HepG2 (cell line): ENCODE results near the gene CCNF. TPM values are rescaled to one million over a fixed set of nuclear protein-coding genes. Genes with fewer than 3 reads are reported as not detected.

Experiments used
- HIVEP1 ChIP-seq: sonication (generic); formaldehyde crosslinking; IDR thresholded peaks from 2 replicates; pipeline ENCODE4 v1.4.0; 2020; ENCODE audit warnings: mild to moderate bottlenecking, missing genetic modification reagents
- IRF2 ChIP-seq: IDR thresholded peaks from 2 replicates; pipeline ENCODE4 v1.6.1; 2018; ENCODE audit warnings: missing genetic modification reagents, missing compliant biosample characterization
- PHF20 ChIP-seq: sonication (generic); formaldehyde crosslinking; IDR thresholded peaks from 2 replicates; pipeline ENCODE4 v1.5.0; 2020; ENCODE audit warnings: mild to moderate bottlenecking, missing genetic modification reagents
- RNF2 ChIP-seq: fragments of 450-650 bp; conservative IDR thresholded peaks from 2 replicates; pipeline ENCODE4 v1.6.1; 2016; ENCODE audit warnings: low read depth
- SIN3A ChIP-seq: IDR thresholded peaks from 2 replicates; pipeline ENCODE4 v1.6.1; 2011; ENCODE audit warnings: low read depth, mild to moderate bottlenecking, control low read depth, low read length, borderline replicate concordance
- SMAD1 ChIP-seq: sonication (generic); formaldehyde crosslinking; IDR thresholded peaks from 2 replicates; pipeline ENCODE4 v1.4.0; 2020; ENCODE audit warnings: missing genetic modification reagents, low read depth, mild to moderate bottlenecking, borderline replicate concordance
- STAG1 ChIP-seq: sonication (generic); formaldehyde crosslinking; IDR thresholded peaks from 2 replicates; pipeline ENCODE4 v1.4.0; 2020; ENCODE audit warnings: missing genetic modification reagents
- ZNF234 ChIP-seq: sonication (generic); formaldehyde crosslinking; conservative IDR thresholded peaks from 2 replicates; pipeline ENCODE4 v1.5.1; 2020; ENCODE audit warnings: mild to moderate bottlenecking, missing genetic modification reagents
- ZNF329 ChIP-seq: sonication (generic); formaldehyde crosslinking; IDR thresholded peaks from 2 replicates; pipeline ENCODE4 v1.9.0; 2021; ENCODE audit warnings: low read depth, mild to moderate bottlenecking, missing genetic modification reagents
- ZNF557 ChIP-seq: sonication (generic); formaldehyde crosslinking; IDR thresholded peaks from 2 replicates; pipeline ENCODE4 v1.4.0; 2020; ENCODE audit warnings: missing genetic modification reagents
- ZNF607 ChIP-seq: sonication (generic); formaldehyde crosslinking; IDR thresholded peaks from 2 replicates; pipeline ENCODE4 v1.5.1; 2020; ENCODE audit warnings: missing genetic modification reagents, mild to moderate bottlenecking, borderline replicate concordance
- ZNF776 ChIP-seq: sonication (generic); formaldehyde crosslinking; IDR thresholded peaks from 2 replicates; pipeline ENCODE4 v1.4.0; 2020; ENCODE audit warnings: mild to moderate bottlenecking, missing genetic modification reagents
- polyA plus RNA-seq, 8 experiments: library from polyadenylated mRNA; depleted of rRNA in 3 of 8; stranded (reverse) in 7 of 8; unstranded in 1 of 8; fragments of >200 nt; fragmentation: Illumina TruSeq in 4 of 8; extraction: Trizol in 4 of 8; gene quantifications; 2 replicates each; pipeline versions ENCODE4 v1.2.1 to v1.2.3, GENCODE V29; 2011 to 2016; ENCODE audit warnings: low read depth in 4 of 8, missing spikeins in 1 of 8, mixed read lengths in 1 of 8; ENCODE audit not compliant: insufficient read depth in 1 of 8
- total RNA-seq, 5 experiments: library from RNA; depleted of rRNA; stranded (reverse); fragments of >200 nt; fragmentation: Illumina TruSeq; extraction: Trizol; gene quantifications; 2 replicates each; pipeline ENCODE4 v1.2.3, GENCODE V29; 2016; ENCODE audit warnings: low read depth in 1 of 5
- TF ChIP-seq, protein P1 (sequence below): sonication (generic); formaldehyde crosslinking; IDR thresholded peaks from 2 replicates; pipeline ENCODE4 v1.8.1; 2023; ENCODE audit warnings: missing genetic modification reagents, mild to moderate bottlenecking, borderline replicate concordance
- TF ChIP-seq, protein P2 (sequence below): sonication (generic); formaldehyde crosslinking; IDR thresholded peaks from 2 replicates; pipeline ENCODE4 v1.4.0; 2020; ENCODE audit warnings: missing genetic modification reagents
- TF ChIP-seq, protein P3 (sequence below): sonication (generic); formaldehyde crosslinking; IDR thresholded peaks from 2 replicates; pipeline ENCODE4 v1.4.0; 2020; ENCODE audit warnings: missing genetic modification reagents
- TF ChIP-seq, protein P4 (sequence below): sonication (generic); formaldehyde crosslinking; IDR thresholded peaks from 2 replicates; pipeline ENCODE4 v1.4.0; 2020; ENCODE audit warnings: missing genetic modification reagents, low read depth, mild to moderate bottlenecking, borderline replicate concordance
- TF ChIP-seq, protein P5 (sequence below): IDR thresholded peaks from 2 replicates; pipeline ENCODE4 v1.6.1; 2016; ENCODE audit warnings: mild to moderate bottlenecking
- TF ChIP-seq, protein P6 (sequence below), 2 experiments: sonication (generic) in 1 of 2; formaldehyde crosslinking in 1 of 2; IDR thresholded peaks; 2 replicates each; pipeline versions ENCODE4 v1.4.0 to v1.6.1; 2018 to 2020; ENCODE audit warnings: missing genetic modification reagents in 2 of 2, borderline replicate concordance in 1 of 2, low read depth in 1 of 2, mild to moderate bottlenecking in 1 of 2, missing biosample characterization in 1 of 2
- TF ChIP-seq, protein P7 (sequence below): sonication (generic); formaldehyde crosslinking; IDR thresholded peaks from 2 replicates; pipeline ENCODE4 v1.5.1; 2020; ENCODE audit warnings: mild to moderate bottlenecking, missing genetic modification reagents, moderate library complexity

CCNF gene
- total and polyA plus RNA-seq, 2 of the 13 experiments (the other 11 are each of a cell fraction or from before 2014, with no cell fraction given), result 6.4 to 22.8 TPM

DNA sequence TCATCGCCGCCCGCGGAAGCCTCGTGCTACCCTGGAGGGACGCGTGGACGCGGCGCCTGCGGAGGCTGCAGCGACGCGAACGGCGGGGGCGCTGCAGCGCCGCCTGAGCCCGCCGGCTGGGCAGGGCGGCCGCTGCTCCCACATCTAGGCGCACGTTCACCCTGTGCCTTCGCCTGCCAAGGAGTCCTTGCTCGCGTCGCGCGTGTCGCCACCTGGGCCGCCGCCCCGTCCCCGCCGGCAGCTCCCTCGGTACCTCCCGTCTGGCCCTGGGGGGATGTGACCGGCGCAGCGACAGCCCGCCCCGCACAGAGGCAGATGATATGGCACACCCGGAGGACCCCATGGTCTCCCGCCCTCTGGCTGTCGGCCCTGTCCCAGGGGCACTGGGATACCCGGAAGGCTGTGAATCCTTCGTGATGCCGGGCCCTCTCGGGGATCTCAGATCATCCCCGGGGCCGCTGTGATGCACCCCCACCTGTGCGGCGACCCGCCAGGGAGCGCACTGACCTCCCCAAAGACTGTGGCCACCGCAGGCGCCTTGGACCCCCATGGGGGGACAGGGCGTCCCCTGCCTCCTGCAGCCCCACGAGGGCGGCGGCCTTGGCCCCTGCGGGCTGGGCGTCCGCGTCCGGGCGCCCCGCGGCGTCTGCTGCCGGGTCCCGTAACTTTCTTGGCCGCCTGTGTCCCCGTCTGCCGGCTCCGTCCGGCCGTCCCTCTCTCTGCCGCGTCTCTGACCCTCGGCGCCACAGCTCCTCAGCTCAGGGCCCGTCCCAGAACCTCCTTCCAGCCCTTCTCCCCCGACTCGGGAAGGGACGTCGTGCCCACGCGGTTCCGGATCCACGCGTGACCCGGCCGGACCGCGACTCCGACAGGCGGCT lies 45.0 kb downstream of the CCNF start (continued):
- TF ChIP-seq ZNF329 (CRISPR knock-in tag) (peak; percentile 69; the same call in 1 of the 2 replicates), SMAD1 (CRISPR knock-in tag) (no peak), ZNF607 (CRISPR knock-in tag) (no peak), SIN3A (0 out of 2 replicates have a peak, but pooled peaks have one; percentile 46), IRF2 (CRISPR knock-in tag) (no peak), ZNF776 (CRISPR knock-in tag) (peak; percentile 67; the same call in 1 of the 2 replicates), STAG1 (CRISPR knock-in tag) (peak; percentile 47; the same call in 1 of the 2 replicates), PHF20 (CRISPR knock-in tag) (0 out of 2 replicates have a peak, but pooled peaks have one; percentile 28), ZNF557 (CRISPR knock-in tag) (0 out of 2 replicates have a peak, but pooled peaks have one; percentile 34), HIVEP1 (0 out of 2 replicates have a peak, but pooled peaks have one; percentile 60), RNF2 (0 out of 2 replicates have a peak, but pooled peaks have one; percentile 41), ZNF234 (CRISPR knock-in tag) (no peak)
- TF ChIP-seq, protein P1, sequence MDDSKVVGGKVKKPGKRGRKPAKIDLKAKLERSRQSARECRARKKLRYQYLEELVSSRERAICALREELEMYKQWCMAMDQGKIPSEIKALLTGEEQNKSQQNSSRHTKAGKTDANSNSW (CRISPR knock-in tag), result no peak
- TF ChIP-seq, protein P2, sequence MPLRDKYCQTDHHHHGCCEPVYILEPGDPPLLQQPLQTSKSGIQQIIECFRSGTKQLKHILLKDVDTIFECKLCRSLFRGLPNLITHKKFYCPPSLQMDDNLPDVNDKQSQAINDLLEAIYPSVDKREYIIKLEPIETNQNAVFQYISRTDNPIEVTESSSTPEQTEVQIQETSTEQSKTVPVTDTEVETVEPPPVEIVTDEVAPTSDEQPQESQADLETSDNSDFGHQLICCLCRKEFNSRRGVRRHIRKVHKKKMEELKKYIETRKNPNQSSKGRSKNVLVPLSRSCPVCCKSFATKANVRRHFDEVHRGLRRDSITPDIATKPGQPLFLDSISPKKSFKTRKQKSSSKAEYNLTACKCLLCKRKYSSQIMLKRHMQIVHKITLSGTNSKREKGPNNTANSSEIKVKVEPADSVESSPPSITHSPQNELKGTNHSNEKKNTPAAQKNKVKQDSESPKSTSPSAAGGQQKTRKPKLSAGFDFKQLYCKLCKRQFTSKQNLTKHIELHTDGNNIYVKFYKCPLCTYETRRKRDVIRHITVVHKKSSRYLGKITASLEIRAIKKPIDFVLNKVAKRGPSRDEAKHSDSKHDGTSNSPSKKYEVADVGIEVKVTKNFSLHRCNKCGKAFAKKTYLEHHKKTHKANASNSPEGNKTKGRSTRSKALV (CRISPR knock-in tag), result peak; percentile 32
- TF ChIP-seq, protein P3, sequence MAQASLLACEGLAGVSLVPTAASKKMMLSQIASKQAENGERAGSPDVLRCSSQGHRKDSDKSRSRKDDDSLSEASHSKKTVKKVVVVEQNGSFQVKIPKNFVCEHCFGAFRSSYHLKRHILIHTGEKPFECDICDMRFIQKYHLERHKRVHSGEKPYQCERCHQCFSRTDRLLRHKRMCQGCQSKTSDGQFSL (CRISPR knock-in tag), result peak; percentile 74; the same call in 1 of the 2 replicates
- TF ChIP-seq, protein P4, sequence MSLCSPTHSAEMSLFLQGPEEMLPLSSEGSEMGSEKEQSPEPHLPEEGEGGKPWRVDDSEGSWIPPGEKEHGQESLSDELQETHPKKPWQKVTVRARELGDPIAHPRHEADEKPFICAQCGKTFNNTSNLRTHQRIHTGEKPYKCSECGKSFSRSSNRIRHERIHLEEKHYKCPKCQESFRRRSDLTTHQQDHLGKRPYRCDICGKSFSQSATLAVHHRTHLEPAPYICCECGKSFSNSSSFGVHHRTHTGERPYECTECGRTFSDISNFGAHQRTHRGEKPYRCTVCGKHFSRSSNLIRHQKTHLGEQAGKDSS (CRISPR knock-in tag), result 0 out of 2 replicates have a peak, but pooled peaks have one; percentile 11
- TF ChIP-seq, protein P5, sequence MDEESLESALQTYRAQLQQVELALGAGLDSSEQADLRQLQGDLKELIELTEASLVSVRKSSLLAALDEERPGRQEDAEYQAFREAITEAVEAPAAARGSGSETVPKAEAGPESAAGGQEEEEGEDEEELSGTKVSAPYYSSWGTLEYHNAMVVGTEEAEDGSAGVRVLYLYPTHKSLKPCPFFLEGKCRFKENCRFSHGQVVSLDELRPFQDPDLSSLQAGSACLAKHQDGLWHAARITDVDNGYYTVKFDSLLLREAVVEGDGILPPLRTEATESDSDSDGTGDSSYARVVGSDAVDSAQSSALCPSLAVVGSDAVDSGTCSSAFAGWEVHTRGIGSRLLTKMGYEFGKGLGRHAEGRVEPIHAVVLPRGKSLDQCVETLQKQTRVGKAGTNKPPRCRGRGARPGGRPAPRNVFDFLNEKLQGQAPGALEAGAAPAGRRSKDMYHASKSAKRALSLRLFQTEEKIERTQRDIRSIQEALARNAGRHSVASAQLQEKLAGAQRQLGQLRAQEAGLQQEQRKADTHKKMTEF (CRISPR knock-in tag), result peak; percentile 38; the same call in 1 of the 2 replicates
- TF ChIP-seq, protein P6, sequence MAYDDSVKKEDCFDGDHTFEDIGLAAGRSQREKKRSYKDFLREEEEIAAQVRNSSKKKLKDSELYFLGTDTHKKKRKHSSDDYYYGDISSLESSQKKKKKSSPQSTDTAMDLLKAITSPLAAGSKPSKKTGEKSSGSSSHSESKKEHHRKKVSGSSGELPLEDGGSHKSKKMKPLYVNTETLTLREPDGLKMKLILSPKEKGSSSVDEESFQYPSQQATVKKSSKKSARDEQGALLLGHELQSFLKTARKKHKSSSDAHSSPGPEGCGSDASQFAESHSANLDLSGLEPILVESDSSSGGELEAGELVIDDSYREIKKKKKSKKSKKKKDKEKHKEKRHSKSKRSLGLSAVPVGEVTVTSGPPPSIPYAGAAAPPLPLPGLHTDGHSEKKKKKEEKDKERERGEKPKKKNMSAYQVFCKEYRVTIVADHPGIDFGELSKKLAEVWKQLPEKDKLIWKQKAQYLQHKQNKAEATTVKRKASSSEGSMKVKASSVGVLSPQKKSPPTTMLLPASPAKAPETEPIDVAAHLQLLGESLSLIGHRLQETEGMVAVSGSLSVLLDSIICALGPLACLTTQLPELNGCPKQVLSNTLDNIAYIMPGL (CRISPR knock-in tag; IDR thresholded peaks at IDR 0.05; ENCODE audit: borderline replicate concordance in 1 of 2, low read depth in 1 of 2), result peak; percentile 57 to 69; a peak in 3 of 4 replicates
- TF ChIP-seq, protein P7, sequence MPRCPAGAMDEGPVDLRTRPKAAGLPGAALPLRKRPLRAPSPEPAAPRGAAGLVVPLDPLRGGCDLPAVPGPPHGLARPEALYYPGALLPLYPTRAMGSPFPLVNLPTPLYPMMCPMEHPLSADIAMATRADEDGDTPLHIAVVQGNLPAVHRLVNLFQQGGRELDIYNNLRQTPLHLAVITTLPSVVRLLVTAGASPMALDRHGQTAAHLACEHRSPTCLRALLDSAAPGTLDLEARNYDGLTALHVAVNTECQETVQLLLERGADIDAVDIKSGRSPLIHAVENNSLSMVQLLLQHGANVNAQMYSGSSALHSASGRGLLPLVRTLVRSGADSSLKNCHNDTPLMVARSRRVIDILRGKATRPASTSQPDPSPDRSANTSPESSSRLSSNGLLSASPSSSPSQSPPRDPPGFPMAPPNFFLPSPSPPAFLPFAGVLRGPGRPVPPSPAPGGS (CRISPR knock-in tag), result 0 out of 2 replicates have a peak, but pooled peaks have one; percentile 31
